ENCODE data around the gene OGDH.

- no peak for TF ChIP-seq ZNF513 (tag by site-specific recombination; IDR thresholded peaks at IDR 0.05)
- TF ChIP-seq GLI4 (tag by site-specific recombination; IDR thresholded peaks at IDR 0.05) = no peak
- no peak for TF ChIP-seq PRDM10 (tag by site-specific recombination; IDR thresholded peaks at IDR 0.05)
- no peak for TF ChIP-seq CTCF (tag by site-specific recombination; IDR thresholded peaks at IDR 0.05)
- TF ChIP-seq ATF2 (tag by site-specific recombination; IDR thresholded peaks at IDR 0.05; ENCODE audit: low read depth) = no peak
- TF ChIP-seq ZIC2 (tag by site-specific recombination; IDR thresholded peaks at IDR 0.05) = no peak
- no peak for TF ChIP-seq ZBTB44 (tag by site-specific recombination; IDR thresholded peaks at IDR 0.05)
- no peak for TF ChIP-seq ZNF10 (tag by site-specific recombination; IDR thresholded peaks at IDR 0.05)
- TF ChIP-seq ZBTB1 (tag by site-specific recombination; IDR thresholded peaks at IDR 0.05) = no peak
- no peak for TF ChIP-seq TRIM28 (IDR thresholded peaks at IDR 0.05; ENCODE audit: borderline replicate concordance, low read length)
These were observed 30.2 kb upstream of the OGDH start for GRCh38 chr7:44576228-44576627.
